Limb (tissue), 2 donors: Measurements from ENCODE around the gene NHERF1.

ENCODE experiments used
- DNase-seq, 2 donors: peaks; one replicate each; pipeline ENCODE4 v3.0.0-alpha.2; 2016; ENCODE audit errors: extremely low spot score in 2 of 2

NHERF1 gene

DNA sequence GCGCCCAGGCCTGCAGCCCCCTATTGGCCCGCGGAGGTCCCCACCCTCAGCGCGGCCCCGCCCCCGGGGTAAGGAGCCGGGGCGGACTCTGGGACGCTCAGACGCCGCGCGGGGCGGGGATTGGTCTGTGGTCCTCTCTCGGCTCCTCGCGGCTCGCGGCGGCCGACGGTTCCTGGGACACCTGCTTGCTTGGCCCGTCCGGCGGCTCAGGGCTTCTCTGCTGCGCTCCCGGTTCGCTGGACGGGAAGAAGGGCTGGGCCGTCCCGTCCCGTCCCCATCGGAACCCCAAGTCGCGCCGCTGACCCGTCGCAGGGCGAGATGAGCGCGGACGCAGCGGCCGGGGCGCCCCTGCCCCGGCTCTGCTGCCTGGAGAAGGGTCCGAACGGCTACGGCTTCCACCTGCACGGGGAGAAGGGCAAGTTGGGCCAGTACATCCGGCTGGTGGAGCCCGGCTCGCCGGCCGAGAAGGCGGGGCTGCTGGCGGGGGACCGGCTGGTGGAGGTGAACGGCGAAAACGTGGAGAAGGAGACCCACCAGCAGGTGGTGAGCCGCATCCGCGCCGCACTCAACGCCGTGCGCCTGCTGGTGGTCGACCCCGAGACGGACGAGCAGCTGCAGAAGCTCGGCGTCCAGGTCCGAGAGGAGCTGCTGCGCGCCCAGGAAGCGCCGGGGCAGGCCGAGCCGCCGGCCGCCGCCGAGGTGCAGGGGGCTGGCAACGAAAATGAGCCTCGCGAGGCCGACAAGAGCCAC is at the start of gene NHERF1:
TSS of gene NHERF1 (plus strand) at position 100 of the 750 bp plus-strand sequence. CDS start at position 319, 219 bp downstream.
- peak; percentile 84 to 92 for DNase-seq

DNA sequence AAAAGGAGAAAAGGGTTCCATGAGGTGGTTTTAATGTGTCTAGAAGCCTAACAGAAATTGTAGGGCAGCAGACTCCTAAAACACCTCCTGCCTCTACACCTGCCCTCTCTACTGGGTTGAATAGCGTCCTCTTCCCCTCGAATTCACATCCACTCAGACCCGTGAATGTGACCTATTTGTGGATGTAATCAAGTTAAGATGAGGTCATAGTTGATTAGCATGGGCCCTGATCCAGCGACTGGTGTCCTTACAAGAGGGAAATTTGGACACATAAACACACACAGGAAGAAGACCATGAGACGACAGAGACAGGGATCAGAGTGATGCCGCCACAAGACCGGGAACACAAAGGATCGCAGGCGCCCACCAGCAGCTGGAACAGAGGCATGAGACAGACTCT is 49.2 kb upstream of the NHERF1 start:
- no peak for DNase-seq

DNA sequence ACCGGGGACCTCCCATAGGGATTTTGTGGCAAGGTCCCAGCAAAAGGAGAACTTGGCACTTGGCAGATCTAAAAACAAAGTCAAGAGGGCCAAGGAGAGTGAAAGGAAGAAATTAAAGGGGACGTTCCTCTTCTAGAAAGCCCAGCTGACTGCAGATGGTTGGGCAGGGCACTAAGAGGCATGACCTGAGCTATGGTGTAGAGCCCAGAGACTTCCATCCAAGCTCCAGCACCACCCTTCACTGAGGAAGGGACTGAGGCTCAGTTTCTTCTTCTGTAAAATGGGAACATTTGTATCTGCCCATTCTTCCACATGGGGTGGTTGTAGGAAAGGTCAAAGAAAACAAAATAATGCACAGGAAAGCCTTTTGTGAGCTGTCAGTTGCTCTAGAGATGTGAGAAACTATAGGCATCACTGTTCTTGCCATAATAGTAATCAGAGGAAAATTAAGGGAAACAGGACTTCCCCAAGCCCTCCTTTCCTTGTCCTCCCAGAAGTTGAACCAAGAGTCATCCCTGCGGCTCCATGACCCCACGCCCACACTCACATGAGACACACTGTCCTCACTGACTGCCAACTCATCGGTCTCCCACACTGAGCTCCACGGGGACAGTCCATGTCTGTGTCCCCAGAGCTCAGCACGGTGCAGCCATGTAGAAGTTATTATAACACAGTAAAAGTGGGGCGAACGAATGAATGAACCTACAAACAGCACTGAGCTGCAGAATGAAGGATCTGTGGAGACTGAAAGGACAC is 46.1 kb upstream of the NHERF1 start:
- no peak for DNase-seq

DNA sequence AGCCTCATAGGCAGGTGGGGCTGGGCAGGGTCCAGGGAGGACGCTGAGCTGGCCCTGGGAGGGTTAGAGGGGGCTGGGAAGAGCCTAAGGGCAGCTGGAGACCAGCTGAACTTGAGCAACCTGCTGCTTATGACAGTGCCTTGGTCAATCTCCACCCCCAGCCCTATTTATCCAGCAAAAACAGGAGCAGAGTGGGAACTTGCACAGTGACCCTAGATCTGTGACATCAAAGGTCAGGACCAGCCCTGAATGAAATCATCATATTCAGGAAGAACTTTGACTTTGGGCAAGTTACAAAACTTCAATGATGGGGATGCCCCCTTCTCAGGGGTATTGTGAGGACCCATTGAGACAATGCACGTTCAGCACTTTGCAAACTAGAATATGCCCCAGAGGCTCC is 45.1 kb upstream of the NHERF1 start:
- DNase-seq: no peak

DNA sequence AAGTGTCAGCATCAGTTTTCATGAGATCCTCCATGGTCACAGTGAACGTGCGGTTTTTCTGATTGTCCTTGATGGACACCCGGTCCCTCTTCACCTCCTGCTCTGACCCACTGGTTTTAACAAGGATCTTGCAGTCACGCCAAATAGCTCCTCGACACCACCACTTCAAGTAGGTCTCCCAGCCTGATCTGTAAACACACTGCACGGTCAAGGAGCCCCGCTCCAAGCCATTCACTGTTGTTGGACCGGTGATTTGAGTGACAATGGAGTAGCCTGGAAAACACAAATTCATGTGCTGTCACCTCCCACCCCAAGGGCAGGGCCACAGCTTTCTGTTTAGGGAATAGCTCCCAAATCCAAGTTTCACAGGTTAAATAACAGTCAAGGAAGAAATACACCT is 43.9 kb upstream of the NHERF1 start:
- no peak for DNase-seq

DNA sequence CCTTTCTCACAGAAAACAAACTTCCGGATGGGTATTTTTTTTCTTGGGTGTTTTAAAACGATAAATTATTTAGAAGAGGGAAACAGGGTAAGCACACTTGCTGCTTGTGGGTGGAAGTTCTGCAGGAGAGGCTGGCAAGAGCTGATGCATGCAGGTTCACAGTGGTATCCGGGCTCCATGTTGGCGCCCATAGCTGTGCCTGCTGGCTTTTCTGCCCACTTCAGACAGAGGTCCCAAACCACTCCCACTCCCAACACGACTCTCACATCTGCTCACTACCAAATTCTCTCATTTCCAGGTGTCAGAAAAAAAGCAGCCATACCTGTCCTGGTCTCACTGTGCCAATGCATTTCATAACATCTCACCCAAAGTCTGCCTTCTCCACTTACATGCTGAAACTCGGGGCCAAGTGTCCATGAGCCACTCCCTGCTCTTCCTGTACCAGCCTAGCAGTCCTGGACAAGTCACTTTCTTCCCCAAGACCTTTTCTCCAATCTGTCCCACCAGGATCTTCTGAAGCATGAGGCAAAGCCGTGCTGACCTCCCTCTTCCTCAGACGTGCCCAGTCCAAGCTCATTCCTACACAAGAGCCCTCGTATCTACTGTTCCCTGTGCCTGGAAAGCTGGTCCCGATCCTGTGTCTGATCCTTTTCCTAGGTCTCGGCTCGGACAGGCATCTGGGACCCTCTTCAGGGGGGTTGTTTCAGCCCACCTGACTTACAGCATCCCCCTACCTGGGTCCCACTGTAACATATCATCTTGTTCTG is 37.2 kb upstream of the NHERF1 start:
- DNase-seq: no peak

DNA sequence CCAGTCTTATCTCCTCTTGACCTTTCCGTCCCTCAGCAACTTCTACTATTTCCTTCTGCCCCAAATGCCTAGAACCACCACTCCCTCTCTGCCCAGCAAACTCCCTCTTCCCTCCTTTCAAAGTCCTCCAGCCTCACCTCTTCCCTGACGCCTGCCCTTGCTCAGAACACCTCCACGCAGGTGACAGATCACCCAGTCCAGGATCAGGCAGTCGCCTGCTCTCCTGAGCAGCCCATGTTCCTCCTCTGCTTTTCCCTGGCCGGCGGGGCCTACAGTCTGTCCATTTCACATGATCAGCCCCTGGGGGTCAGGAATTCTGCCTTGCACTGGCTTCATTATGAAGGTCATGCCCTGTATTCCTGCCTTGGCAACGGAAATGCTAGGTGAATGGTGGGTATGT is 36.1 kb upstream of the NHERF1 start:
- DNase-seq: no peak

DNA sequence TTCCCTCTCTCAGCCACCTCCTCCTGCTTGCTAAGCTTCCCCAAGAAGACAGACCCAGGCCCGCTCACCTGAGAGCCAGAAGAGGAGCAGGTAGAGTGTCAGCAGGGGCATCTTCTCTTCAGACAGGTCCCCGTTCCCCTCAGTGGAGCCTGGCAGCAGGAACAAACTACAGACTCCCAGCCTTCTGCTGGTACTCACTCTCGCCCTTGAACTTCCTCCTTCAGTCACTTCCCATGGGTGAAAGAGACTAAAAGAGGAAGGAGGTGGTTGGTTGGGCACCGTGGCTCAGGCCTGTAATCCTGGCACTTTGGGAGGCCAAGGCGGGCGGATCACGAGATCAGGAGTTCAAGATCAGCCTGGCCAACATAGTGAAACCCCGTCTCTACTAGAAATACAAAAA is 35.7 kb upstream of the NHERF1 start, which contains the start of gene CD300LF:
TSS of gene CD300LF (minus strand) at position 168 of the 400 bp plus-strand sequence. CDS start at position 111, 57 bp downstream.
- DNase-seq: no peak

DNA sequence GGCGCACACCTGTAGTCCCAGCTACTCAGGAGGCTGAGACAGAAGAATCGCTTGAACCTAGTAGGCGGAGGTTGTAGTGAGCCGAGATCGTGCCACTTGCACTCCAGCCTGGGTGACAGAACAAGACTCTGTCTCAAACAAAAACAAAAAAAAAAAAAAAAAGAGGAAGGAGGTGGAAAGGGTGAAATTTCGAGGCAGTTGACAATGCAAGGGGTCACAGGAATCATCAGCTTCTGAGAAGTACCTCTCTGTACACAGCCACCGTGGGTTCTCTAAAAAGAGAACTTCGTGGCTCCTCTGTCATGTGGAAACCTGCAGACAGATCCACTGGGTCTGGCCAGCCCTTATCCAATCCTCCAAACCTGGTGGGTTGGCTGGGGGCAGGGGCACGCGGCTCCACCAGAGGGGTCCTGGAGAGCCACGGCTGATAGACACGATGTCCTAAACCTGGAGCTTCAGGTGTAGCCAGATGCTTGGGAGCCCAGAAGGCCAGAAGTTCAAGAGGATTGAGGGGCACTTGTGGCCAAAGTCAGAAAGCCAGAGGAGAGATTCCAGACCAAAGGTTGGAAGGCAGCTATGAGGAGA is 35.2 kb upstream of the NHERF1 start:
- no peak for DNase-seq

DNA sequence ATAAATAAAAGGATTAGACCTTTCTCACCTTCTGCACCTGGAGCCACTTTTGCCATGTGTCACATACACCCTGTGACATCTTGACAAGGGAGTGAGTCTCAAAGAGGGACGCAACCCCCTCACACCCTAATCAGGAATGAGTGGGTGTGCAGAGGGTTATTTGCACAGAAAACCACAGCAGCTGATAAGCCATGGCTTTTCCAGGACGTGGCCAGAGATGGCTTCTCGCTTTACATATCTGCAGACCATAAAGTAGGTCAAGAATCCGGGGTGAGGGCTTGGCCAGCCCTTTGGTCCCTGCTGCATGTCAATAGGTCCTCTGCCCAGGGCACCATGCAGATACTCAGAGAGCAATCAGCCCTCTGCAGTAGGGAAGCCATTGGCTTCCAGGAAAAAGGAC is 33.3 kb upstream of the NHERF1 start:
- no peak for DNase-seq

DNA sequence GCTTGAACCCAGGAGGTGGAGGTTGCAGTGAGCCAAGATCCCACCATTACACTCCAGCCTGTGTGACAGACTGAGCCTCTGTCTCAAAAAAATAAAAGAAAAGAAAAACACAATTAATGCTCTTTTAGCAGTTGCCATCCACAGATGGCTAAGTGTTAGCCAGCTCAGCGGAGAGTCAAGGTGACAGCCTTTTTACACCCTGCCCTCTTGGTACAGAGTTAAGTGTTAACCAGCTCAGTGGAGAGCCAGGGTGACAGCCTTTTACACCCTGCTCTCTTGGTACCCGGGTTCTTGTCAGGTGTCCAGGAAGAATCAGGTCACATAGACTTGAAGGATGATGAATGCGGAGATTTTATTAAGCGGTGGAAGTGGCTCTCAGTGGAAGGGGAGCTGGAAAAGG is 27.9 kb upstream of the NHERF1 start:
- DNase-seq: no peak

DNA sequence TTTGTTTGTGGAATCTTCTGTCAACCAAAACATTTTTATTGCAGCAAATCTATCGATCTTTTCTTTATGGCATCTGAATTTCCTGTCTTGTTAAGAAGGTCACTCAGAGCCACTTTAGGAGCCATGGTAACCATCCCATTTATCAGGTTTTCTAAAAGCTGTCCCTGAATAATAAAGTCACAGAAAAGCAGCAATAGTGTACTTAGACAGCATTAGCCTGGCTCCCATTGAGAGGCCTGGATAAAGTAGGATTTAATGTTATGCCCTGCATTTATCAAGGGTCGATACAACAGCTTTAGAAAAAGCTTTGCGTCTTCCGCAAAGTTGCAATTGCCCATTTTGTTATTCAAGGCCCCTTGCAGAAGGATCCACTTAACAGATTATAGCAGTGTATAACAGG is 25.6 kb upstream of the NHERF1 start:
- no peak for DNase-seq

DNA sequence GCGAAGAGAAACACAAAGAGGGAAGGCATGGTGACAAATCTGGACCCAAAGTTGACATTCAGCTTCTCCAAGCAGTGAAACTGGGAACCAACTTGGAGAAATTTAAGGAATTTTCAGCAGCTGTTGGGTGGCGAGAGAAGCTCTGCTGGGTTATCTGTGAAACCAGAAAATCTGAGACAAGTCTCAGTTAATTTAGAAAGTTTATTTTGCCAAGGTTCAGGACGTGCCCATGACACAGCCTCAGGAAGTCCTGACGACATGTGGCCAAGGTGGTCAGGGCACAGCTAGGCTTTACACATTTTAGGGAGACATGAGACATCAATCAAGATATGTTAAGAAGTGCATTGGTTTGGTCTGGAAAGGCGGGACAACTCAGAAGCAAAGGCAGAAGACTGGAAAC is 24.5 kb upstream of the NHERF1 start:
- DNase-seq: no peak

DNA sequence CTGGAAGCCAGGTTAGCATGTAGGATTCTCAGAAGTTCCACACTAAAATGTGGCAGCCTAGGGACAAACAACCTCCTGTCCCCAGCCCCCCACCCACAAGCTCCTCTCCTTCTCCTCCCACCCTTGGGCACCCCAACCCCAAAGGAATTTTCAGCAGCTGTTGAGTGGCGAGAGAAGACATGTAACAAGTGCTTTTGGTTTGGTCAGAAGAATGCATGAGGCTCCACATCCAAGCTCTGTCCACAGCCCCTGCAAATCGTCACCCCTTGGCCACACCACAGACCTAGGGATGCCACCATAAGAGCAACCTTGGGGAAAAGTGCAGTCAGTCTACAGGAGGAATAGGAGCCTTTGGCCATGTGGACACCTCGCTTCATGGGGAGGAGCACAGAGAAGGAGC is 23.3 kb upstream of the NHERF1 start:
- no peak for DNase-seq

DNA sequence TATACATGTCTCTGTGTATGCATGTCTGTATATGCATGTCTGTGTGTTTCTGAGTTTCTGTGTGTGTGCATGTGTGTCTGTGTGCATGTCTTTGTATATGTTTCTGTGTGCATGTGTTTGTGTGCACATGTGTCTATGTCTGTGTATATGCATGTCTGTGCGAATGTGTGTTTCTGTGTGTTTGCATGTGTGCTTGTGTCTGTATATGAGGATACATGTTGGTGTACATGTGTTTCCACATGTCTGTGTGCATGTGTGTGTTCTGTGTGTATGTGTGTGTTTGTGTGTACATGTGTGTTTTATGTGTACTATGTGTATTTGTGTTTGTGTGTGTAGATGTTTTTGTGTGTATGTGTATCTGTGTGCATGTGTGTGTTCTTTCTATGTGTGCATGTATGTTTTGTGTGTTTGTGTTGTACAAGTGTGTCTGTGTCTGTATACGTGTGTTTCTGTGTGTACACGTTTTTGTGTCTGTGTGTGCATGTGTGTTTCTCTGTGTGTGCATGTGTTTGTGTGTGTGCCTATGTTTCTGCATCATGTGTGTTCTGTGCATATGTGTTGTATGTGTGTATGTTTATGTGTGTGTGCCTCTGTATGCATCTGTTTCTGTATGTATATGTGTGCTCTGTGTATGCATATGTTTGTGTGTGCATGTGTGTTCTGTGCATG is 20.3 kb upstream of the NHERF1 start:
- no peak for DNase-seq

DNA sequence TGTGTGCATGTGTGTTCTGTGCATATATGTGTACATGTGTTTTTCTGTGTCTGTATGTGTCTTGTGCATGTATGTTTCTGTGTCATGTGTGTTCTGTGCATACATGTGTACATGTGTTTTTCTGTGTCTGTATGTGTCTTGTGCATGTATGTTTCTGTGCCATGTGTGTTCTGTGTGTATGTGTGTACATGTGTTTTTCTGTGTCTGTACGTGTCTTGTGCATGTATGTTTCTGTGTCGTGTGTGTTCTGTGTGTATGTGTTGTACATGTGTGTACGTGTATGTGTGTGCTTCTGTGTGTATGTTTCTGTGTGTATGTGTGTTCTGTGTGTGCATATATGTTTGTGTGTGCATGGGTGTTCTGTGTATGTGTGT is 19.7 kb upstream of the NHERF1 start:
- no peak for DNase-seq

DNA sequence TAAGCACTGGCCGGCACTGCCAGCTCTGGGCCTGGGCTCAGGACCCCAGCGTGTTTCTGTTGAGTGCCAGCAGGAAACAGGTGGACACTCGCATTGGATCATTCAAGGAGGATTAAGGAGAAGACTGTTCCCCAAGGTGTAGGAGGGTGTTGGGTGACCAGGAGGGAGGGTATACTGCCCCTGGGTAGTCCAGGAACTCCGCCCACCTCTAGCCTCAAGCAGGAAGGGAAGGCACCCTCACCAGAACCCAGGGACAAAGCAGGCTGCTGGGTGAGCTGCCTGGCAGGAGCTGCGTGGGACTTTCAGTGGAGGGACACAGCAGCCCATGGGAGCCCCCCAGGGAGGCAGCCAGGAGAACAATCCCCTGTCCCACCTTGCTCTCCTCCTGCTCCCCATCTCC is 19.1 kb upstream of the NHERF1 start:
- DNase-seq: no peak

DNA sequence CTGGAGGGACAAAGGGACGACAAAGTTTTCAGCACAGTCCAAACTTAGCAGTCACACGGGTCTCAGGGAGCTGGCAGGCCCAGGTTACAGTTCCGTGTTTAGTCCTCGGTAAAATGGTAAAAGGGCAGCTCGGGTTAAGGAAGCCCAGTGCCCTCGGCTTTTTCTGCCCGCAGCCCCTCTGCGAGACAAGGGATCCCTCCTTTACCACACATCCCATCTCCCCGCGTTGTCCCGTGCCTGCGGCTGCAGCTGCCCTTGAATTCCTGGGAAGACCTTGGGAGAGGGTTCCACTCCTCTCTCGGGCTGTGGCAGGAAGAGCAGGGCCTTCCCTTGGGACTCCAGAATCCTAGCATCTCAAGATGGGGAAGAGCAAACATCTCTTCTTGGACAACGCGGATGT is 18.6 kb upstream of the NHERF1 start:
- no peak for DNase-seq

DNA sequence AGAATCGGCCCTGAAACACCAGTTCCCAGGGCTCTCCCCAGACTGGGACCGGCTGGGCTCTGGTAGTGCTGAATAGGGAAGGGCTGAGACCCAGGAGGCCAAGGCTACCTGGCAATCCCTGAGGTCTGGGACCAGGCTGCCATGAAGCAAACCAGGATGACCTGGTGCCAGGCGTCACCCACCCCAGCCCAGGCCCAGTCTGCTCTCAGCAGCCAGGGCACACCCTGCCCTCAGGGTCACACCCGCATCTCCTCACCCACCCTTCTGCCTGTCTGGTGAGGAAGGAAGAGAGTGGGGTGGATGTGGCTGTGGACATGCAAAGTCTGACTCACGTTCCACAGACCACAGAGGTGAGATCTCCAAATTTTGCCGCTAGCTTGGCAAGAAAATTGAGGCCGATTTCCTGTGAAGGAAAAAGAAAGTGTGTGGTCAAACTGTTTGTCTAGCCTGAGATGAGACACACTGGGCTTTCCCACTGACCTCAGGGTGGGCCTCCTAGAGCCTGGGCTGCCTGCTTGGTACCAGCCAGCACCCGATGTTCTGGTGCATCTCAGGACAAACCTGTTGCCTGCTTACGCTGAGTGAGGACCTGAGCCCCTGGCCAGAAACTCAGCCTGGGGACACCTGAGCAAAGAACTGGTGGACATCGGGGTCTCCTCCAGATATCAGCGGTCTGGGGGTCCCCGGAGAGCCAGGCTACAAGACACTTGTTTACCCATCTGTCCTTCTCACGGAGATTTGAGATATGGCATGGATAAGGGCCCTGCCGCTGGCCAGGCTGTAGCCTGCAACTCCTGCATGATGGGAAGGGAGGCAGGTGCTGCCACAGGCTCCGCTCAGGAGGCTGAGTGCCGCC is 17.7 kb upstream of the NHERF1 start:
- no peak for DNase-seq

DNA sequence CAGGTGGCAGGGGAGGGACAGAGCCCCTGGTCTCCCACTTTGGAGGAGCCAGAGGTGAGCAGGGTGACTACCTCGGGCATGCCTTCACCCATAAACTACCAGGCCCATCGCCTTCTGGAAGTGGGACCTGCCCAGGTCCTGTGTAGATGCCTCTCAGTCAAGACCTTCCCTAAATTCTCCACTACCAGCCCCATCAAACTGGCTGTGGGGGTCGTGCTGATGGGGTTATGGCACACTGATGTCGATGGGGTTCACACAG is 17.2 kb upstream of the NHERF1 start:
- no peak for DNase-seq
